ENCODE results near the gene PDILT.

DNA sequence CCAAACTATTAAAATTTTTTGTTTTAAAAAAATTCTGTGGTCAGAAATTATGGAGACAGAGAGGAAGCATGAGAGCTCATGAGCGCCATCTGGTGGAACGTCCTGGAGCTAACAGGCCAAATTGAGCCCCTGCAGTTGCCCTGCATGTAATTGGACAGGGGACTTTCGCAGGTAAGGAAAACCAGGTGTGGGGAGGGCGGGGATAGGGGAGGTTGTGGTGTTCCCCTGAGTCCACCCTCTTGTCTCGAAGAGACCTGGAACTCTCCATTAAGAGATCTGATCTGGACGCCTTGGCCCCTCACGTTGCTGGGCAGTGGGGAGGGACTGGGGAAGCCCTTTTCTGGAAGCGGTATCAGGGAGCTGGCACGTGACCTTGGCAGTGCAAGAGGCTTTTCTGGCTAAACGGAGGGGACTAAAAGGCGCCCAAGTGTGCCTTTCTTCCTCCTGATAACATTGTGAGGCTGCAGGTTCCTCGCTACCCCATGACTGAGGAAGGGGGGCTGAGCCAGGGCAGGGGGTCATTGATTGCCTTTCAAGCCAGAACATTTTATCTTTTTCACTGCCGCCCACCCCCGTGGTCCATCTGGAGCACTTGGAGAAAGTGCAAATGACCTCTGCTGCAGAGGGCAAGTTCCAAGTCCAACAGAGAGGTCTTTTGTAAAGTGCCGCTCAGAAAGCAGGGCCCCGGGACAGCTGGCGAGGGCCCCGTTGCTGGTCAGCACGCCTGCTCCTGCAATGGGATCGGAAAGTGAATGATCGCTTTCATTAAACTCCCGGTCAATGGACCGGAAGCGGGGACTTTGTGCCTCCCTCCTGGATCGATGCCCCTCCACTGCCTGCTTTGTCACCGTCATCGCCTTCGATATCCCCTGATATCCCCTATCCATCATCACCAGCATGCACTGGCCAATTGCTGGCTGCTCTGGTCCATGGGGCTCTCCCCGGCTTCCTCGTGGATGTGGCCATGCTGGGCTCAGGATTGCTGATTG, 18.4 kb downstream of the PDILT start:
- TF ChIP-seq, protein P1, sequence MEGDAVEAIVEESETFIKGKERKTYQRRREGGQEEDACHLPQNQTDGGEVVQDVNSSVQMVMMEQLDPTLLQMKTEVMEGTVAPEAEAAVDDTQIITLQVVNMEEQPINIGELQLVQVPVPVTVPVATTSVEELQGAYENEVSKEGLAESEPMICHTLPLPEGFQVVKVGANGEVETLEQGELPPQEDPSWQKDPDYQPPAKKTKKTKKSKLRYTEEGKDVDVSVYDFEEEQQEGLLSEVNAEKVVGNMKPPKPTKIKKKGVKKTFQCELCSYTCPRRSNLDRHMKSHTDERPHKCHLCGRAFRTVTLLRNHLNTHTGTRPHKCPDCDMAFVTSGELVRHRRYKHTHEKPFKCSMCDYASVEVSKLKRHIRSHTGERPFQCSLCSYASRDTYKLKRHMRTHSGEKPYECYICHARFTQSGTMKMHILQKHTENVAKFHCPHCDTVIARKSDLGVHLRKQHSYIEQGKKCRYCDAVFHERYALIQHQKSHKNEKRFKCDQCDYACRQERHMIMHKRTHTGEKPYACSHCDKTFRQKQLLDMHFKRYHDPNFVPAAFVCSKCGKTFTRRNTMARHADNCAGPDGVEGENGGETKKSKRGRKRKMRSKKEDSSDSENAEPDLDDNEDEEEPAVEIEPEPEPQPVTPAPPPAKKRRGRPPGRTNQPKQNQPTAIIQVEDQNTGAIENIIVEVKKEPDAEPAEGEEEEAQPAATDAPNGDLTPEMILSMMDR (IDR thresholded peaks at IDR 0.05; ENCODE audit: insufficient read depth, low read depth, low read length) = peak; percentile 80
- TF ChIP-seq EZH2 (IDR thresholded peaks at IDR 0.05; ENCODE audit: insufficient read depth, low read length) = no peak

Data from astrocyte (in vitro differentiated cells and primary cell).